Neuronal stem cell (in vitro differentiated cells): Measurements from ENCODE around the gene SLC6A6.

Experiments
- DNase-seq: peaks from one replicate; pipeline ENCODE4 v3.0.0-alpha.2; 2013; ENCODE audit warnings: low spot score
- H2AFZ ChIP-seq: one replicate; pipeline ENCODE4 v1.6.1; 2013; ENCODE audit warnings: mild to moderate bottlenecking, low read length, inconsistent platforms
- H2AK5ac ChIP-seq: 2 replicates; pipeline ENCODE4 v1.6.1; 2013; ENCODE audit warnings: low read depth, mild to moderate bottlenecking, inconsistent platforms, low read length, moderate library complexity, mixed read lengths
- H2BK120ac ChIP-seq: 2 replicates; pipeline ENCODE4 v1.6.1; 2013; ENCODE audit warnings: low read depth, mild to moderate bottlenecking, inconsistent platforms, low read length, moderate library complexity, mixed read lengths
- H2BK12ac ChIP-seq: one replicate; pipeline ENCODE4 v1.6.1; 2013; ENCODE audit warnings: low read length, inconsistent platforms
- H2BK15ac ChIP-seq: 2 replicates; pipeline ENCODE4 v1.6.1; 2013; ENCODE audit warnings: mild to moderate bottlenecking, low read length, inconsistent platforms, mixed read lengths
- H2BK5ac ChIP-seq: one replicate; pipeline ENCODE4 v1.6.1; 2013; ENCODE audit warnings: inconsistent platforms, mild to moderate bottlenecking, low read length, moderate library complexity
- H3K14ac ChIP-seq: one replicate; pipeline ENCODE4 v1.6.1; 2013; ENCODE audit warnings: low read length, inconsistent platforms
- H3K18ac ChIP-seq: 2 replicates; pipeline ENCODE4 v1.6.1; 2013; ENCODE audit warnings: low read length, inconsistent platforms
- H3K23ac ChIP-seq: 2 replicates; pipeline ENCODE4 v1.6.1; 2013; ENCODE audit warnings: low read depth, mild to moderate bottlenecking, mixed read lengths, low read length, inconsistent platforms; ENCODE audit not compliant: poor library complexity
- H3K27ac ChIP-seq: replicated peaks from 3 replicates; pipeline ENCODE4 v1.5.1; 2013; ENCODE audit warnings: low read length, inconsistent platforms
- H3K27me3 ChIP-seq, 3 experiments: 2 replicates each; pipeline ENCODE4 v1.6.1; 2013; ENCODE audit warnings: low read length in 3 of 3, mild to moderate bottlenecking in 2 of 3, inconsistent platforms in 1 of 3, low read depth in 1 of 3, mixed read lengths in 1 of 3, moderate library complexity in 1 of 3; ENCODE audit not compliant: control insufficient read depth in 3 of 3, insufficient read depth in 3 of 3
- H3K36me3 ChIP-seq, 2 donors: replicated peaks in 1 of 2; 2 replicates each; pipeline ENCODE4 v1.6.1; 2013; ENCODE audit warnings: low read length in 2 of 2; ENCODE audit not compliant: control insufficient read depth in 2 of 2, insufficient read depth in 2 of 2
- H3K4ac ChIP-seq: 2 replicates; pipeline ENCODE4 v1.6.1; 2013; ENCODE audit warnings: inconsistent platforms, mild to moderate bottlenecking, low read length, moderate library complexity
- H3K4me1 ChIP-seq, 2 donors: 1 replicate in 1 of 2; 2 replicates in 1 of 2; pipeline ENCODE4 v1.6.1; 2013; ENCODE audit warnings: low read length in 2 of 2, low read depth in 1 of 2; ENCODE audit not compliant: control insufficient read depth in 2 of 2, insufficient read depth in 1 of 2
- H3K4me2 ChIP-seq: one replicate; pipeline ENCODE4 v1.6.1; 2013; ENCODE audit warnings: mild to moderate bottlenecking, low read length, inconsistent platforms; ENCODE audit not compliant: insufficient read depth, poor library complexity, severe bottlenecking
- H3K4me3 ChIP-seq, 2 donors: 2 replicates each; pipeline ENCODE4 v1.5.1; 2013; ENCODE audit warnings: low read length in 2 of 2, mild to moderate bottlenecking in 2 of 2, inconsistent platforms in 1 of 2, moderate library complexity in 1 of 2
- H3K79me1 ChIP-seq: one replicate; pipeline ENCODE4 v1.6.1; 2013; ENCODE audit warnings: low read depth, mild to moderate bottlenecking, inconsistent platforms, low read length, moderate library complexity
- H3K9ac ChIP-seq: one replicate; pipeline ENCODE4 v1.6.1; 2013; ENCODE audit warnings: mild to moderate bottlenecking, low read depth, low read length, inconsistent platforms; ENCODE audit not compliant: poor library complexity
- H3K9me3 ChIP-seq, 2 donors: replicated peaks in 1 of 2; 2 replicates each; pipeline versions ENCODE3 to v1.6.1; 2013; ENCODE audit warnings: low read length in 2 of 2, mild to moderate bottlenecking in 2 of 2, inconsistent platforms in 1 of 2, low read depth in 1 of 2, mixed read lengths in 1 of 2, moderate library complexity in 1 of 2; ENCODE audit not compliant: control insufficient read depth in 2 of 2, insufficient read depth in 1 of 2
- H4K8ac ChIP-seq: one replicate; pipeline ENCODE4 v1.6.1; 2013; ENCODE audit warnings: low read depth, mild to moderate bottlenecking, inconsistent platforms, low read length, moderate library complexity
- H4K91ac ChIP-seq: one replicate; pipeline ENCODE4 v1.6.1; 2013; ENCODE audit warnings: low read length, low read depth, mild to moderate bottlenecking, inconsistent platforms; ENCODE audit not compliant: poor library complexity
- WGBS, 2 donors: extraction: QIAGEN DNeasy Blood & Tissue Kit; methylation state at CpG; one replicate each; pipeline ENCODE4 v1.1.7; 2013; ENCODE audit warnings: missing lambda C conversion rate in 2 of 2, mixed read lengths in 1 of 2; ENCODE audit not compliant: insufficient read length in 2 of 2, insufficient replicate concordance in 1 of 2; ENCODE audit errors: extremely low coverage in 2 of 2; 5-methylcytosine and 5-hydroxymethylcytosine counted together

SLC6A6 gene

DNA sequence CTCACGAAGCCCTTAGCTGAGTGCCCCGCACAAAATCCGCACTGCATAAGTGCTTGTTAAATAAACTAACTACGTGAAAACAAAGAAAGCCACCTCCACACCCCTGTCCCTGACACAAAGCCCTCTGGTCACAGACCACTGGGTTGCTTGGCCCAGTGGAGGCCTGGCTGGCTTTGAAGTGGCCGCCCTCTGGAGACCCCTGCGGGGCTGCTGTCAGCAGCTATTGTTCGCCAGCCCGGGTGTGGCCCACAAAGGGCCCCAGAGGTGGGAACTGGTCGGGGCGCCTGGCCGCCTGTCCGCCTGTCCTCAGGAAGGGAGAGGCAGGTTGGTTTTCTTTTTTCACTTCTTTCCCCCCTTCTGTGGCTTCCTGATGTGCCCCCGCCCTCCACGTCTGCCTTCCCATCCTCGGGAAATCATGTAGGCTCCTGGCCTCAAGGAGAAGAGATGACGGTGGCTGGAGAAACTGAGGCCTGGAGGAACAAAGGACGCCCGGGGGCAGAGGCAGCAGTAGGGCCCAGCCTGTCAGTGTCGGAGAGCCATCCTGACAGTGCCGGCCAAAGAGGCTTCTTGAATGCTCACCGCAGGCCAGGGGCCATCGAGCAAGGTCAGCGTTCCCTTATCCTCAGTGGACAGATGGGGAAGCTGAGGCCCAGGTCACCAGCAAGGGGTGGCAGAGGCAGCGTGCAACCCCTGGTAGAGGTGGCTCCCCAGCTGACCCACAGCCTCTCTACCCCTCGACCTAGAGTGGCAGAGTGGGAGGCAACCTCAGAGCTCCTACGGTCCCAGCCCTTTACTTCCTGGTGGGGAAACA lies 61.1 kb downstream of the SLC6A6 start:
- DNase-seq: no peak

DNA sequence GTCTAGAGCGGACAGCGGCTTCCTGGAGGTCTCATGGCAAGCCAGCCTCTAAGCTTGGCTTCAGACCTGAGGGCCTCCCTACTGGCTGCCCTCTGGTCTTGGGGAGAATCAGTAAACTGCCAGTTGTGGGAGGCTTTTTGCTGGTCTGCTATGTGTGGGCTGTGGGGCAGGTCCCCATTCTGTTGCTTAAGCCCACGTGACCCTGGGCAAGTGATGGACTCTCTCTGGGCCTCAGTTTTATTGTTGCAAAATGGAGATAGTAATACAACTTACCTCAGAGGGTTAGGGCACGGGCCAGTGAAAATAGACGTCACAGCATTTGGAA lies 61.7 kb downstream of the SLC6A6 start:
- Histone ChIP-seq H4K91ac (no peak overlapping the region), H3K9ac (no peak overlapping the region), H4K8ac (no peak overlapping the region), H3K23ac (no peak overlapping the region), H2BK120ac (no peak overlapping the region), H2AK5ac (no peak overlapping the region), H3K14ac (no peak overlapping the region), H3K4me3 (no peak overlapping the region), H2BK5ac (peak overlapping the region; percentile 58), H3K18ac (no peak overlapping the region), H2AFZ (no peak overlapping the region), H3K79me1 (no peaks in the 10 kb centered on the region), H3K9me3 (no peaks in the 10 kb centered on the region), H3K27me3 (no peaks in the 10 kb centered on the region), H2BK12ac (no peak overlapping the region), H2BK15ac (no peak overlapping the region), H3K36me3 (peaks cover 0 to 59% of the 10 kb centered on the region in 2 donors), H3K4me2 (no peak overlapping the region), H3K4ac (no peak overlapping the region), H3K27ac (no peak overlapping the region), H3K4me1 (peaks cover 2 to 15% of the 10 kb centered on the region in 2 donors)
- no peak for DNase-seq
- no CpG with 5 or more reads among the region's 5 CpGs for WGBS, 2 donors

More for the DNA sequence above, 61.1 kb downstream of the SLC6A6 start:
- Histone ChIP-seq H3K79me1 (no peaks in the 10 kb centered on the region), H3K27me3 (no peaks in the 10 kb centered on the region), H2AK5ac (no peak overlapping the region), H3K18ac (peak overlapping the region; percentile 67), H3K14ac (no peak overlapping the region), H2BK5ac (peak overlapping the region; percentile 58), H3K4me2 (no peak overlapping the region), H3K4me1 (peaks cover 2 to 15% of the 10 kb centered on the region in 2 donors), H3K27ac (no peak overlapping the region), H3K36me3 (peaks cover 0 to 57% of the 10 kb centered on the region in 2 donors), H3K23ac (no peak overlapping the region), H3K4me3 (no peak overlapping the region), H4K8ac (no peak overlapping the region), H4K91ac (no peak overlapping the region), H3K9ac (no peak overlapping the region), H2BK12ac (no peak overlapping the region), H2AFZ (no peak overlapping the region), H2BK15ac (no peak overlapping the region), H3K4ac (no peak overlapping the region), H3K9me3 (no peaks in the 10 kb centered on the region), H2BK120ac (no peak overlapping the region)
- WGBS, 2 donors: no CpG with 5 or more reads among the region's 26 CpGs

DNA sequence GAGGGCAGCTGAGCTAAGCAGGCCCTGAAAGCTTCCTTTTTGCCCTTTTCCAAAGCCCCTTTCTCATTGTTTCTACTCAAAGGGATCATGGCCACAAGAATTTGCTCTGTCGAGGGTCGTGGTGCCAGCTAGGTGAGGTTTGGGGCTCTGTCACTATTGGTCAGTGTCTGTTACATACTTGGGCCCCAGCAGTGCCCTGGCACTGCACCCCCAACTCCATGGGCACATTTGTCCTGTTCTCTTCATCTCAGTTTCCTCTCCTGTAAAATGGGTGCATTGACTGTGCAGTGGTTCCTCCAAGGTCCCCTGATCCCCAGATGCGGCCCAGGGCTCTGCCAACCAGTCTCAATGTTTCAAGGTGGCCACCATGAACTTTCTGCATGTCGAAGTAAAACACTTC lies 62.1 kb downstream of the SLC6A6 start:
- Histone ChIP-seq H3K14ac (no peak overlapping the region), H3K4me1 (peaks cover 2 to 15% of the 10 kb centered on the region in 2 donors)

DNA sequence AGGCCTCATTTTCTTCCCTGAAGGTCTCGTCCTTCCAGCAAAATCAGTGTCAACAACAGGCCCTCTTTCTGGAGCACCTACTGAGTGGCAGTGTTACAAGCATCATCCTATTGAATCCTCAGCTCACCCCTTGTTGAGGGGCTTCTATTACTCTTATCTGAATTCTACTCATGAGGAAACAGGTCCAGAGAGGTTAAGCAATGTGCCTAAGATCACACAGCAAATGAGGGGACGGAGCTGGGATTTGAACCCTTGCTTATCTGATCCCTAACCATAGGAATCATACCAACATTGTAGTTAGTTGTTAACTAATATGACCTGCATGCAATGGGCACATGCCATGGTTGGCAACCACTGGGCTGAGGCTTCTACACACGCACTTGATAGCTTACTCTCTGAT lies 63.0 kb downstream of the SLC6A6 start:
- Histone ChIP-seq H2AK5ac (no peak overlapping the region), H3K36me3 (peaks cover 0 to 53% of the 10 kb centered on the region in 2 donors), H3K4me1 (peaks cover 2 to 15% of the 10 kb centered on the region in 2 donors), H3K23ac (no peak overlapping the region), H2BK120ac (no peak overlapping the region), H3K14ac (no peak overlapping the region), H3K4ac (no peak overlapping the region), H2BK5ac (no peak overlapping the region), H3K27me3 (no peaks in the 10 kb centered on the region), H2BK15ac (no peak overlapping the region), H3K27ac (no peak overlapping the region), H4K8ac (no peak overlapping the region), H3K18ac (no peak overlapping the region), H4K91ac (no peak overlapping the region), H3K9ac (no peak overlapping the region), H3K79me1 (no peaks in the 10 kb centered on the region), H3K4me2 (no peak overlapping the region), H3K9me3 (no peaks in the 10 kb centered on the region), H2AFZ (no peak overlapping the region), H2BK12ac (no peak overlapping the region), H3K4me3 (no peak overlapping the region)
- DNase-seq: no peak
- whole genome bisulfite sequencing, 2 donors: no CpG with 5 or more reads among the region's 3 CpGs

More for the DNA sequence above, 62.1 kb downstream of the SLC6A6 start:
- H3K9ac ChIP-seq: no peak overlapping the region
- H3K23ac ChIP-seq: no peak overlapping the region
- H3K27me3 ChIP-seq: no peaks in the 10 kb centered on the region
- no peak overlapping the region for H2AFZ ChIP-seq
- H3K27ac ChIP-seq: no peak overlapping the region
- no peak overlapping the region for H3K4me2 ChIP-seq
- no peak overlapping the region for H3K4ac ChIP-seq
- H2BK5ac ChIP-seq: no peak overlapping the region
- no peaks in the 10 kb centered on the region for H3K9me3 ChIP-seq
- no peak overlapping the region for H2AK5ac ChIP-seq
- H2BK12ac ChIP-seq: no peak overlapping the region
- no peaks in the 10 kb centered on the region for H3K79me1 ChIP-seq
- H3K4me3 ChIP-seq: no peak overlapping the region
- no peak for DNase-seq
- no peak overlapping the region for H4K91ac ChIP-seq
- WGBS, 2 donors: no CpG with 5 or more reads among the region's 4 CpGs
- H2BK120ac ChIP-seq: no peak overlapping the region
- no peak overlapping the region for H2BK15ac ChIP-seq
- H4K8ac ChIP-seq: no peak overlapping the region
- H3K36me3 ChIP-seq: peaks cover 0 to 60% of the 10 kb centered on the region in 2 donors
- H3K18ac ChIP-seq: no peak overlapping the region
